ENCODE measurements around the gene DBT.

The DBT gene

DNA sequence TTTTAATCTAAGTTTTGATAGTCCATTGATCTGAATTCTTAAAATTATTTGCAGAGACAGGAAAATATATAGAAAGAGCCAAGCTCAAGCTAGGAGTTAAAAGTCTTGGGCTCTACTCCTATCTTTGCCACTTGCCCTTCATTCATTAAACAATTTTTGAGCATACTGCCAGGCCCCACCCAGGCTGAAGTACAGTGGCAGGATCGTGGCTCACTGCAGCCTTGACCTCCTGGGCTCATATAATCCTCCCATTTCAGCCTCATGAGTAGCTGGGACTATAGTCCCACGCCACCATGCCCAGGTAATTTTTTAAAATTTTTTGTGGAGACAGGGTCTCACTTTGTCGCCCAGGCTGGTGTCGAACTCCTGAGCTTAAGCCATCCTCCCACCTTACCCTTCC lies 108.4 kb downstream of the DBT start:
- TF ChIP-seq, protein P1, sequence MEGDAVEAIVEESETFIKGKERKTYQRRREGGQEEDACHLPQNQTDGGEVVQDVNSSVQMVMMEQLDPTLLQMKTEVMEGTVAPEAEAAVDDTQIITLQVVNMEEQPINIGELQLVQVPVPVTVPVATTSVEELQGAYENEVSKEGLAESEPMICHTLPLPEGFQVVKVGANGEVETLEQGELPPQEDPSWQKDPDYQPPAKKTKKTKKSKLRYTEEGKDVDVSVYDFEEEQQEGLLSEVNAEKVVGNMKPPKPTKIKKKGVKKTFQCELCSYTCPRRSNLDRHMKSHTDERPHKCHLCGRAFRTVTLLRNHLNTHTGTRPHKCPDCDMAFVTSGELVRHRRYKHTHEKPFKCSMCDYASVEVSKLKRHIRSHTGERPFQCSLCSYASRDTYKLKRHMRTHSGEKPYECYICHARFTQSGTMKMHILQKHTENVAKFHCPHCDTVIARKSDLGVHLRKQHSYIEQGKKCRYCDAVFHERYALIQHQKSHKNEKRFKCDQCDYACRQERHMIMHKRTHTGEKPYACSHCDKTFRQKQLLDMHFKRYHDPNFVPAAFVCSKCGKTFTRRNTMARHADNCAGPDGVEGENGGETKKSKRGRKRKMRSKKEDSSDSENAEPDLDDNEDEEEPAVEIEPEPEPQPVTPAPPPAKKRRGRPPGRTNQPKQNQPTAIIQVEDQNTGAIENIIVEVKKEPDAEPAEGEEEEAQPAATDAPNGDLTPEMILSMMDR (IDR thresholded peaks at IDR 0.05; ENCODE audit: extremely low read depth, missing control alignments) = no peak
- DNase-seq (ENCODE audit: low spot score) = no peak

DNA sequence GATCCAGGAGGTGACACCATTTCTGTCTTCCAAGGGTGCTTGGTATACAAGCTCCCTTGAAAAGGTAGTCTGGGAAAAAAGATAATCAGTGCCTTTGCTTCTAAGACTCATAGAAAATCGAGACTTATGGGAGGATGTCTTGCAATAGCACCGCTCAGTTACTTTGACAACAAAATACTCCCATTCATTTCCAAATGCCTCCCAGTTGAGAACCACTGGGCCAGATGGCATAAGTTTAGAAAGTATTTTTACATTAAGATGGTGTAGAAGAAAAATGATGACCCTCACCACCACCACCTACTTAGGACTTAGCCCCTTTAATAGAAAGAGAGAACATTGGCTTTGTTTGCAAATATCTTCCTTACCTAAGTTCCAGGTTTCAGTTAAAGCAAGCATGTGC lies 112.0 kb downstream of the DBT start:
- TF ChIP-seq, protein P1 (IDR thresholded peaks at IDR 0.05; ENCODE audit: extremely low read depth, missing control alignments) = no peak
- DNase-seq (ENCODE audit: low spot score) = no peak
